OCI-LY7 (cell line): ENCODE results near the gene KCNIP1. TPM values are rescaled to one million over a fixed set of nuclear protein-coding genes. Genes with fewer than 3 reads are reported as not detected.

Source experiments
- BruUV-seq: library from RNA; stranded (reverse); fragments of 400-500 nt; replicated peaks from 2 replicates; lab custom pipeline; 2021; lab: Mats Ljungman, UMichigan
- CTCF ChIA-PET: fragments of 300-600 bp; sonication (Branson Sonifier 250); formaldehyde crosslinking; loops from one replicate; lab custom pipeline; 2022; ENCODE audit warnings: antibody characterized with exemption; ENCODE audit not compliant: unreplicated experiment; lab: Charles Lee
- POLR2A ChIA-PET: fragments of 300-600 bp; sonication (Branson Sonifier 250); formaldehyde crosslinking; loops from one replicate; lab custom pipeline; 2022; ENCODE audit warnings: antibody characterized with exemption; lab: Charles Lee
- DNase-seq: peaks from one replicate; pipeline ENCODE4 v3.0.0-alpha.2; 2015; ENCODE audit warnings: low spot score
- H2AFZ ChIP-seq: fragments of 200-600 bp; sonication (generic), shearing (Covaris generic); 2 replicates; pipeline ENCODE4 v1.6.1; 2014; ENCODE audit warnings: mild to moderate bottlenecking, antibody characterized with exemption, low read length, moderate library complexity
- H3K27ac ChIP-seq: fragments of 200-600 bp; sonication (generic); 2 replicates; pipeline ENCODE4 v1.5.1; 2014; ENCODE audit warnings: mixed run types, low read depth, mild to moderate bottlenecking, moderate library complexity, low read length, inconsistent platforms; ENCODE audit not compliant: poor library complexity, severe bottlenecking
- H3K36me3 ChIP-seq: fragments of 200-600 bp; sonication (generic); 2 replicates; pipeline ENCODE4 v1.6.1; 2014; ENCODE audit warnings: mild to moderate bottlenecking, antibody characterized with exemption, low read length, moderate library complexity, mixed read lengths; ENCODE audit not compliant: insufficient read depth
- H3K4me1 ChIP-seq: fragments of 200-600 bp; sonication (generic); 2 replicates; pipeline ENCODE4 v1.5.1; 2014; ENCODE audit warnings: mild to moderate bottlenecking, low read length; ENCODE audit not compliant: insufficient read depth, poor library complexity, severe bottlenecking
- H3K4me2 ChIP-seq: fragments of 200-600 bp; sonication (generic); 2 replicates; pipeline ENCODE4 v1.6.1; 2014; ENCODE audit warnings: mild to moderate bottlenecking, low read length
- H3K4me3 ChIP-seq: fragments of 200-600 bp; sonication (generic); 2 replicates; pipeline ENCODE4 v1.5.1; 2014; ENCODE audit warnings: mild to moderate bottlenecking, low read depth, low read length; ENCODE audit not compliant: poor library complexity, severe bottlenecking
- H3K79me2 ChIP-seq: fragments of 200-600 bp; sonication (generic); 2 replicates; pipeline ENCODE4 v1.6.1; 2016; ENCODE audit warnings: low read depth, mild to moderate bottlenecking, low read length, moderate library complexity, mixed read lengths; ENCODE audit not compliant: insufficient read depth
- H3K9me2 ChIP-seq: fragments of 200-600 bp; sonication (generic); 2 replicates; pipeline ENCODE4 v1.6.1; 2016; ENCODE audit warnings: mild to moderate bottlenecking, low read length, mixed read lengths; ENCODE audit not compliant: insufficient read depth
- H3K9me3 ChIP-seq: fragments of 200-600 bp; sonication (generic); 2 replicates; pipeline ENCODE4 v1.6.1; 2014; ENCODE audit warnings: mild to moderate bottlenecking, mixed run types, low read length, mixed read lengths
- H4K20me1 ChIP-seq: fragments of 200-600 bp; sonication (generic); 2 replicates; pipeline ENCODE4 v1.6.1; 2014; ENCODE audit warnings: mild to moderate bottlenecking, antibody characterized with exemption, low read length, moderate library complexity, mixed read lengths; ENCODE audit not compliant: insufficient read depth
- EZH2phosphoT487 ChIP-seq: fragments of 200-600 bp; sonication (generic); IDR thresholded peaks from 2 replicates; pipeline ENCODE4 v1.6.1; 2018; ENCODE audit warnings: low read depth, borderline replicate concordance, mild to moderate bottlenecking, mixed run types, antibody characterized with exemption, low read length, moderate library complexity, mixed read lengths
- intact Hi-C: fragments of 100-400 bp; cut with micrococcal nuclease; formaldehyde crosslinking; loops from one replicate; pipeline ENCODE4 v1.10.0; 2022; ENCODE audit not compliant: unreplicated experiment
- total RNA-seq, 2 experiments: library from RNA; depleted of rRNA in 1 of 2; stranded (reverse); fragments of >200 nt in 1 of 2; shearing (Covaris generic) in 1 of 2; gene quantifications; 2 replicates each; pipeline ENCODE4 v1.2.3, GENCODE V29; 2014 to 2022
- TF ChIP-seq, protein P1 (sequence below): fragments of 200-600 bp; sonication (generic); conservative IDR thresholded peaks from 2 replicates; pipeline ENCODE4 v1.5.1; 2014; ENCODE audit warnings: mild to moderate bottlenecking, antibody characterized with exemption, low read length, moderate library complexity, mixed read lengths

KCNIP1 gene
- total RNA-seq, 2 experiments from 2014 or later: not detected

DNA sequence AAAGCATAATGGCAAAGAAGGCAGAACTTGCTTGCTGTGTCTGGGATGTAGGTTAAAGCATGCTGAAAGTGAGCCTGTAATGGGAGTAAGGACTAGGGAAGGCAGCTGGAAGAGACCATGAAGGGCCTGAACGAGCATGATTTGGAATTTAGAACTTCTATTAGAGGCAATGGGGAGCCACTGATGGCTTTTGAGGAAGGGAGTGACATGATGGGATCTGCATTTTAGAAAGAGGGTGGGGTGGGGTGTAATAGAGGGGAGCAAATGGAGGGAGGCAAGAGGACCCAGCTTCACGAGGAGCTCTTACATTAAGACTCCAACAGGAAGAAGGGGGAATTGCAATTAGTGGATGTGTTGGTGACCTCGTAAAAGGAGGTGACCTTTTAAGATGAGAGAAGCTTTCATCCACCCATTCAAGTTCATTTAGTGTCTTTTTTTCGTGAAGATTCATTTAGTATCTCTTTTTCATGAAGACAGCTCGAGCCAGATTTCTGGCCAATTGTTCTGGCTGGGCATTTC lies 266.1 kb downstream of the KCNIP1 start:
- Histone ChIP-seq H3K4me2 (no peak overlapping the region), H3K4me3 (no peak overlapping the region), H3K27ac (no peak overlapping the region), H3K9me3 (no peaks in the 10 kb centered on the region), H3K4me1 (no peaks in the 10 kb centered on the region), H4K20me1 (no peaks in the 10 kb centered on the region), H3K79me2 (no peaks in the 10 kb centered on the region), H3K36me3 (no peaks in the 10 kb centered on the region), H3K9me2 (no peaks in the 10 kb centered on the region), H2AFZ (no peak overlapping the region)
- CTCF ChIA-PET: no interaction called here
- BruUV-seq: no TSS peak
- TF ChIP-seq EZH2phosphoT487: no peak
- TF ChIP-seq, protein P1, sequence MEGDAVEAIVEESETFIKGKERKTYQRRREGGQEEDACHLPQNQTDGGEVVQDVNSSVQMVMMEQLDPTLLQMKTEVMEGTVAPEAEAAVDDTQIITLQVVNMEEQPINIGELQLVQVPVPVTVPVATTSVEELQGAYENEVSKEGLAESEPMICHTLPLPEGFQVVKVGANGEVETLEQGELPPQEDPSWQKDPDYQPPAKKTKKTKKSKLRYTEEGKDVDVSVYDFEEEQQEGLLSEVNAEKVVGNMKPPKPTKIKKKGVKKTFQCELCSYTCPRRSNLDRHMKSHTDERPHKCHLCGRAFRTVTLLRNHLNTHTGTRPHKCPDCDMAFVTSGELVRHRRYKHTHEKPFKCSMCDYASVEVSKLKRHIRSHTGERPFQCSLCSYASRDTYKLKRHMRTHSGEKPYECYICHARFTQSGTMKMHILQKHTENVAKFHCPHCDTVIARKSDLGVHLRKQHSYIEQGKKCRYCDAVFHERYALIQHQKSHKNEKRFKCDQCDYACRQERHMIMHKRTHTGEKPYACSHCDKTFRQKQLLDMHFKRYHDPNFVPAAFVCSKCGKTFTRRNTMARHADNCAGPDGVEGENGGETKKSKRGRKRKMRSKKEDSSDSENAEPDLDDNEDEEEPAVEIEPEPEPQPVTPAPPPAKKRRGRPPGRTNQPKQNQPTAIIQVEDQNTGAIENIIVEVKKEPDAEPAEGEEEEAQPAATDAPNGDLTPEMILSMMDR: no peak
- POLR2A ChIA-PET: interaction anchor here (1.4 kb wide), 1 partner anchor 8 kb away, joined by 3 read pairs; no protein-coding TSS in a partner anchor
- intact Hi-C loops: no loop called here
- DNase-seq: no peak

DNA sequence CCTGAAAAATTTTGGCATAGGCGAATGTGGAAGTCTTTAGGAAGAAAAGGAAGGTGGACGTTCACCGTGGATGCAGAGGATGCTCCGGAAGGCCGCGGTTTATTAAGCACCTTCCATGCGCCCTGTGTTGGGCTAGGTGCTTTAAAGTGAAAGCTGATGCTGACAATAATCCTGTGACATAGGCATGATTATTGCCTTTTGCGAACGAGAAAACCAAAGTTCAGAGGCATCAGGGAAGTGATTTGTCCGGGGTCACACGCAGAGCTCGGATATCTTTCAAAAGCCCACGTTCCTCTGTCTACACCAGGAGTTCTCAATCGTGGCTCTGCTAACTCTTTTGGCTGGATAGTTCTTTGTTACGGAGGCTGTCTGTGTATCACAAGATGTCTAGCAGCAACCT lies 267.7 kb downstream of the KCNIP1 start:
- no peak overlapping the region for H3K4me3 ChIP-seq

More for the DNA sequence above, 267.7 kb downstream of the KCNIP1 start:
- no TSS peak for BruUV-seq
- POLR2A ChIA-PET: no interaction called here
- Histone ChIP-seq H3K79me2 (no peaks in the 10 kb centered on the region), H3K4me2 (no peak overlapping the region), H3K27ac (no peak overlapping the region), H2AFZ (no peak overlapping the region), H3K36me3 (no peaks in the 10 kb centered on the region), H3K4me1 (peaks cover 7% of the 10 kb centered on the region), H3K9me3 (no peaks in the 10 kb centered on the region), H3K9me2 (no peaks in the 10 kb centered on the region), H4K20me1 (no peaks in the 10 kb centered on the region)
- TF ChIP-seq, protein P1: no peak
- TF ChIP-seq EZH2phosphoT487: no peak
- intact Hi-C loops: no loop called here
- CTCF ChIA-PET: no interaction called here
- no peak for DNase-seq
